ENCODE results near the gene DEPDC5.
A peak's percentile ranks its signal among the peaks of the same experiment; 100 is the strongest.
"Not testable (repeated sequence)": the region's sequence is repeated elsewhere in the genome, so short reads cannot be mapped to it uniquely, and the experiment has no call there.

The DEPDC5 gene

GRCh38 chr22:31749636-31750364 lies 4.0 kb upstream of the DEPDC5 start, which contains the start of gene PRR14L:
TSS of gene PRR14L (minus strand) at chr22:31750132. CDS start at chr22:31738860, 11,272 bp downstream.
- peak; percentile 99 for DNase-seq

DNA sequence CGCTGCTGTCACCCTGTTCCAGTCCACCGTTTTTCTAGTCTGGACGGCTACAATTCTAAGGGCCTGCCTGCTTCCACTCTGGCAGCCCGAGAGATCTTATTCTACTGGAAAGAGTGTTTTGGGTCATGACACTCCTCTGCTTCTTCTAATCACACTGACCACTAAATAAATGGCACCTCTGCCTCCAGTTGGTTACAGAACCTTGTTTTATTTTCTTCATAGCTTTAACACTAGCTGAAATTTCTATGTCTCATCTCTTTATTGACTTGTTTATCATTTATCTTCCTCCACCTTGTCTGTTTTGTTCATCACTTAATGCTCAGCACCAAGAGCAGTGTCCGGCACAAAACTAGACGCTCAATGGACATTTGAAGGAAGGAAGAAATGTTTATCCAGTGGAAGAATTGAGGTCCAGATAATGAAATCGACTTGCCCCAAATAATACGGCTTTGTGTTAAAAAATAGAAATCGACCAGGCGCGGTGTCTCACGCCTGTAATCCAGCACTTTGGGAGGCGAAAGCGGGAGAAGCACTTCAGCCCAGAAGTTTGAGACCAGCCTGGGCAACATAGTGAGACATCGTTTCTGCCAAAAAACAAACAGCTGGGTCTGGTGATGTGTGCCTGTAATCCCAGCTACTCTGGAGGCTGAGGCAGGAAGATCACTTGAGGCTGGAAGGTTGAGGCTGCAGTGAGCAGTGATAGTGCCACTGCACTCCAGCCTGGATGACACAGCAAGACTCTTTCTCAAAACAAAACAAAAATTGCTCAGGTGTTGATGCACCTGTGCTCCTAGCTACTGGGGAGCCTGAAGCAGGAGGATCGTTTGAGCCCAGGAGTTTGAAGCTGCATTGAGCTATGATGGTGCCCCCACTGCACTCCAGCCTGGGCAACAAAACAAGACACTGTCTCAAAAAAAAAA lies 3.2 kb upstream of the DEPDC5 start:
- DNase-seq = no peak

DNA sequence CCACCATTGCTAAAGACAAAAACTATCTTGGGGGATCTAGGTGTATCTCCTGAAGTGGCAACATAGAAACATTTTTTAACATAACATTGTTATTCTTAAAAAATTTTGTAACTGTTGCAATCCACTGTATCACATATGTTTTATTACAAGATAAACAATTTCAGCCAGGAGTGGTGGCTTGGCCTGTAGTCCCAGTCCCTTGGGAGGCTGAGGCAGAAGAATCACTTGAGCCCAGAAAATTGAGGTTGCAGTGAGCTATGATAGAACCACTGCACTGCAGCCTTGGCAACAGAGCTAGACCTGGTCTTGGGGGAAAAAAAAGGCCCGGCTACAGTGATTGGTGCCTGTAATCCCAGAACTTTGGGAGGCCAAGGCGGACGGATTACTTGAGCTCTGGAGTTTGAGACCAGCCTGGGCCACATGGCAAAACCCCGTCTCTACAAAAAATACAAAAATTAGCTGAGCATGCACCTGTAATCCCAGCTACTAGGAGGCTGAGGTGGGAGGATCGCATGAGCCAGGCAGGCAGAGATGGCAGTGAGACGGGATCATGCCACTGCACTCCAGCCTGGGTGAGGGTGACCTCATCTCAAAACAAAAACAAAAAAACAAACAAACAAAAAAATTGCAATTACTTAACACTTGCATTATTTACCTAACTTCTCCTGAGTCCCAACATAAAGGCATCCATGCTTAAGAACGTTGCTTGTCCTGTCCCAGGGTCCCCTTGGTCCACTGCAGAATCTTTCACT lies 1.5 kb upstream of the DEPDC5 start:
- no peak for DNase-seq

- DNase-seq = peak; percentile 35
These were observed 700 bp upstream of the DEPDC5 start for GRCh38 chr22:31753005-31753633.

GRCh38 chr22:31754813-31755212 lies 994 bp downstream of the DEPDC5 start:
- DNase-seq = no peak

DNA sequence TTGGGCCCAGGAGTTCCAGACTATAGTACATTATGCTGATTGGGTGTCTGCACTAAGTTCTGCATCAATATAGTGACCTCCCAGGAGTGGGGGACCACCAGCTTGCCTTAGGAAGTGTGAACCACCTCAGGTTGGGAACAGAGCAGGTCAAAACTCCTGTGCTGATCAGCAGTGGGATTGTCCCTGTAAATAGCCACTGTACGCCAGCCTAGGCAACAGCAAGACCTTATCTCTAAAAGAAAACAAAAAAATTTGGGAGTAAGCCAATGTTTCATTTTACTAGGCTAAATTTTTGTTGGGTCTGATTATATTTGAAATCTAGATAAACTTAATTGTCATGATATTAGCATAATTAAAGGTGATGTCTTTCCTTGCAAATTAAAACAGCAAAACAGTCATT lies 3.4 kb downstream of the DEPDC5 start:
- no peak for DNase-seq

GRCh38 chr22:31758860-31759259 lies 5.0 kb downstream of the DEPDC5 start:
- not testable (repeated sequence) for DNase-seq

DNA sequence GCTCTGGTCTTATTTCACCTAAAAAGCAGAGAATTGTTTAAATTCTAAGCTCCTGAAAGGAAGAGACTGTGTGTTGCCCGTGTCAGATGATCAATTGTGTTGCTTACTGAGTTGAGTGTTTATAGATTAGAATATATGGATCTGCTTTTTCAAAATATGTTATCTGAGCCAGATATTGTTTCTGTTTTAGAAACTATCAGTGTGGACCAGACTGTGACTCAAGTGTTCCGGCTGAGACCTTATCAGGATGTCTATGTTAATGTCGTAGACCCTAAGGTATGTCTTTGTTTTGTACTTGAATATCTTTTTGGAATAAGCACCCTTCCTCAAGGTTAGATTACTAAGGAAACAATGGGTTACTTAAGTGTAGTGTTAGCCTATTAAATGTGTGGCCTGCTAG lies 11.0 kb downstream of the DEPDC5 start:
- DNase-seq = no peak

DNA sequence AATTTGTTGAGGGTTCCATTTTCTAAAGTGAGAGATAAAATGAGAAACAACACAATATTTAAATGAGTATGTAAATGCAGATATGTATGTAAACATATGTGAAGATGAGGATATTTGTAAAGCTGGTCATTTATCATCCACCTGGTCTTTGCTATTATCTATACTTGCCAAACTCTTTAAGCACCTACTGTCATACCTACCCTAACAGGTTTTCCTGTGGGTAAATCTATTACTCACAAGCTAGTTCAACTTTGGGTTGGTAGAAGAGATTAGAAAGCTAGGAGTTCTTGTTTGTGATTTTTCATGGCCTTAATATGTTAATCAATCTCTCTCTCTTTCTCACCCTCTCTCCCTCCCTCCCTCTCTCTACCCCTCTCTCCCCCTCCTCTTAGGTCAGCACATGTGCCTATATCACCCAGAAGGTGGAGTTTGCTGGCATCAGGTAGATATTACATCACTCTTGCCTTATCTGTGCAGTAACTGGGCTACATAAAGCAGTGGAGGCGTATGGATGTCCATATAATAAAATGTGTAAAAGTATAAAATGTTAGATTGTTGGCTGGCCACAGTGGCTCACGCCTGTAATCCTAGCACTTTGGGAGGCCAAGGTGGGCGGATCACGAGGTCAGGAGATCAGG lies 14.7 kb downstream of the DEPDC5 start:
- no peak for DNase-seq

DNA sequence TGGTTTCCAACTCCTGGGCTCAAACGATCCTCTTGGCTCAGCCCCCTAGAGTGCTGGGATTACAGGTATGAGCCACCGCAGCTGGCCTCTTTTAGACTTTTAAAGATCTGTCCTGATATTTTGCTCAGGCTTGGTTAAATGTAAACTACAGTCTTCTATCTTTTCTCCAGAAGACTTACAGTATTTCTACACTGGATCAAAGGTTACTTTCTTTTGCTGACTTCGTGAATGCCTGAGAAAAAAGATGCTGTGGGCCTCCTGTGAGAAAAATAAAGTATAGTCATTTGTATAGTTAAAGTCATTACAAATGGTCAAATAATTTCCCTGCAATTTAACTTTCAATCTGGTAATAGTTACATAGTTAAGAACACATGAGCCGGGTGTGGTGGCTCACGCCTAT lies 19.6 kb downstream of the DEPDC5 start:
- DNase-seq = no peak

DNA sequence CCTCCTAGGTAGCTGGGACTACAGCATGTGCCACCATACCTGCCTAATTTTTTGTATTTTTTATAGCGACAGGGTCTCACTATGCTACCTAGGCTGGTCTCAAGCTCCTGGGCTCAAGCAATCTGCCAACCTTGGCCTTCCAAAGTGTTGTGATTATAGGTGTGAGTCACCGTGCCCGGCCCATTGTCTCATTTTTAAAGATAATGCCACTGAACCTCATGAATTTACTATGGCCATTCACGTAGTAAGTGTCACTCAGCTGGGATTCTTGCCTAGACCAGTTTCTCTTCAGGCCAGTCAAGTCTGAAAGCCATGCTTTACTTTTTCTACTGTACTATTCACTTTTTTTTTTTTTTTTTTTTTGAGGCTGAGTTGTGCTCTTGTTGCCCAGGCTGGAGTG lies 22.4 kb downstream of the DEPDC5 start:
- DNase-seq = no peak

GRCh38 chr22:31789803-31790202 lies 36.0 kb downstream of the DEPDC5 start:
- DNase-seq = no peak

GRCh38 chr22:31790240-31790639 lies 36.4 kb downstream of the DEPDC5 start:
- no peak for DNase-seq

DNA sequence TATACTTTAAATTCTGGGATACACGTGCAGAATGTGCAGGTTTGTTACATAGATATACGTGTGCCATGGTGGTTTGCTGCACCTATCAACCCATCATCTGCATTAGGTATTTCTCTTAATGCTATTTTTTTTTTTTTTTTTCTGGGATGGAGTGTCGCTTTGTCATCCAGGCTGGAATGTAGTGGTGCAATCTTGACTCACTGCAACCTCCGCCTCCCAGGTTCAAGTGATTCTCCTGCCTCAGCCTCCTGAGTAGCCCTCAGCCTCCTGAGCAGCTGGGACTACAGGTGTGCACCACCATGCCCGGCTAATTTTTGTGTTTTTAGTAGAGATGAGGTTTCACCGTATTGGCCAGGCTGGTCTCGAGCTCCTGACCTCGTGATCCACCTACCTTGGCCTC lies 45.5 kb downstream of the DEPDC5 start:
- DNase-seq = not testable (repeated sequence)

GRCh38 chr22:31800065-31800464 lies 46.2 kb downstream of the DEPDC5 start:
- no peak for DNase-seq

GRCh38 chr22:31800861-31801260 lies 47.0 kb downstream of the DEPDC5 start:
- DNase-seq = not testable (repeated sequence)

- no peak for DNase-seq
These were observed 48.8 kb downstream of the DEPDC5 start for GRCh38 chr22:31802575-31802974.

- DNase-seq = no peak
These were observed 52.9 kb downstream of the DEPDC5 start for GRCh38 chr22:31806751-31807150.

DNA sequence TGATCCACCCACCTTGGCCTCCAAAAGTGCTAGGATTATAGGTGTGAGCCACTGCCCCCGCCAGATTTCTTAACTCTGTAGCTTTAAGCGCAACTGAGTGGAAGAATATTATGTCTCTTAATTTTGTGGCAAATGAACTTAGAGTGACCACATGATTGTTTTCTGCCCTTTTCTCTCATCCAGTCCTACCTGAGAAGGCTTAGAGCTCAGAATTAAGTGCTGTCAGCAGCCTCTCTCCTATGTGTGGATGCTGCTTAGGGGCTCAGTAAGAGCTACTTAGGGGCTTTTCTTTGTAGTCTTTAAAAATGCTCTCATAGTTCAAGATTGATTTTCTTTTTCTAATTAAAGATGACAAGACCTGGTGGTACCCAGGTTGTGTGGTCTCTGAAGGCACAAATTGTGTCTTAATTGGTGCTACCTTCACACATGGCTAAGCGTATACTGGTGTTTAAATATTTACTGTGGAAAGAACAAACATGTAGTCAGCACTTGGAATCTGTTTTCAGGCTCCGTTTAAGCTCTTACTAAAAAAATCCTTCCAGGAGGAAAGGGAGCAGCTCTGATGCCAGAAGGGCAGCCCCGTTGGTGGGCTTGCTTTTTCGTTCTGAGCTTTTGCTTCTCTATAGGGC lies 59.3 kb downstream of the DEPDC5 start:
- DNase-seq = no peak

DNA sequence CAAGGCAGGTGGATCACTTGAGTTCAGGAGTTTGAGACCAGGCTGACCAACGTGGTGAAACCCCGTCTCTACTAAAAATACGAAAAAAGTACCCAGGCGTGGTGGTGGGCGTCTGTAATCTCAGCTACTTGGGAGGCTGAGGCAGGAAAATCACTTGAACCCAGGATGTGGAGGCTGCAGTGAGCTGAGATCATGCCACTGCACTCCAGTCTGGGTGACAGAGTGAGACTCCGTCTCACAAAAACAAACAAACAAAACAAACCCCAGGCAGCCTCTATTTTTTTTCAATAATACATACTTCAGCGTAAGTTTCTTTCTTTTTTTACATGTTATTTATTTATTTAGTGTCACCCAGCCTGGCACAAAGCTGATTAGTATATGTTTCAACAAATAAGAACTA lies 60.1 kb downstream of the DEPDC5 start:
- DNase-seq = not testable (repeated sequence)

DNA sequence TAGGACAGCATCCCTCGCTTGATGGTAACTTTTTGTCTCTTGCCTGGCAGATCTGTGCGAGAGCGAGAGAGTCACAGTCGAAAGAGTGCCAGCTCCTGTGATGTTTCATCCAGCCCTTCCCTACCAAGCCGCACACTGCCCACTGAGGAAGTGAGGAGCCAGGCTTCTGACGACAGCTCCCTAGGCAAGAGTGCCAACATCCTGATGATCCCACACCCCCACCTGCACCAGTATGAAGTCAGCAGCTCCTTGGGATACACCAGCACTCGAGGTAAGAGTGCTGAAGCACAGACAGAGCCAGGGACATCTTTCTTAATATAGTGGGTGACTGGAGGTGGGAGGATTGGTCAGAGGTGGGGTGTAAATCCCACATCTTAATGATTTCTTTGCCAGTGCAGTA lies 61.1 kb downstream of the DEPDC5 start:
- DNase-seq = no peak

DNA sequence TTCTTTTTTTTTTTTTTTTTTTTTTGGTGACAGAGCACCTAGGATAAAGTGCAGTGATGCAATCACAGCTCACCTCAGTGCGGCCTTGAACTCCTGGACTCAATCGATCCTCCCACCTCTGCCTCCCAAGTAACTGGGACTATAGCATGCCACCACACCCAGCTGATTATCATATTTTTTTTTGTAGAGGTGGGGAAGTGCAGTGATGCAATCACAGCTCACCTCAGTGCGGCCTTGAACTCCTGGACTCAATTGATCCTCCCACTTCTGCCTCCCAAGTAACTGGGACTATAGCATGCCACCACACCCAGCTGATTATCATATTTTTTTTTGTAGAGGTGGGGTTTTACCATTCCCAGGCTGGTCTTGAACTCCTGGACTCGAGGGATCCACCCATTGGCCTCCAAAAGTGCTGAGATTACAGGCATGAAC lies 61.6 kb downstream of the DEPDC5 start:
- DNase-seq = not testable (repeated sequence)
